HG03196 (cell line): ENCODE data around the gene TXNDC17.
A peak's percentile ranks its signal among the peaks of the same experiment; 100 is the strongest.
"Not testable (repeated sequence)": the region's sequence is repeated elsewhere in the genome, so short reads cannot be mapped to it uniquely, and the experiment has no call there.

Experiments used
- ATAC-seq: cut with Tn5 transposase; IDR thresholded peaks from one replicate; pipeline ENCODE4 v1.9.1; 2021; ENCODE audit not compliant: unreplicated experiment

The TXNDC17 gene

DNA sequence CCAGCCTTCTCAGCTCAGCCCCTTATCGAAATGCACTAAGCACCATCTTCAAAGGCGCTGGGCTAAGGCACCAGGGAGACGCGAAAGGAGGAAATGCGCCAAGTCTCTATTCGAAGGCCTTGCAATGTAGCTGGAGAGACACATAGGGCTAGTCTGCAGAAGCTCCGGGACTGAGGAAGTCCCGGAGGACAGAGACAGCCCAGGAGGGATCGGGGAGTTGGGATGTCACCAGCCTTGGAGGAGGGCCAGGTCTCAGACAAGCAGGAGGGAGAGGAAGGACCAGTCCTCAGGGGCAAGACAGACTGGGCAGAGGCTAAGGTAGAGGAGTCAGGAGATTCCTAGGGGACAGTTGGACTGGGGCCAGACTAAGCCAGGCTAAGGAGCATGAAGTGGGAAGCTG is 19.2 kb downstream of the TXNDC17 start:
- ATAC-seq = no peak

DNA sequence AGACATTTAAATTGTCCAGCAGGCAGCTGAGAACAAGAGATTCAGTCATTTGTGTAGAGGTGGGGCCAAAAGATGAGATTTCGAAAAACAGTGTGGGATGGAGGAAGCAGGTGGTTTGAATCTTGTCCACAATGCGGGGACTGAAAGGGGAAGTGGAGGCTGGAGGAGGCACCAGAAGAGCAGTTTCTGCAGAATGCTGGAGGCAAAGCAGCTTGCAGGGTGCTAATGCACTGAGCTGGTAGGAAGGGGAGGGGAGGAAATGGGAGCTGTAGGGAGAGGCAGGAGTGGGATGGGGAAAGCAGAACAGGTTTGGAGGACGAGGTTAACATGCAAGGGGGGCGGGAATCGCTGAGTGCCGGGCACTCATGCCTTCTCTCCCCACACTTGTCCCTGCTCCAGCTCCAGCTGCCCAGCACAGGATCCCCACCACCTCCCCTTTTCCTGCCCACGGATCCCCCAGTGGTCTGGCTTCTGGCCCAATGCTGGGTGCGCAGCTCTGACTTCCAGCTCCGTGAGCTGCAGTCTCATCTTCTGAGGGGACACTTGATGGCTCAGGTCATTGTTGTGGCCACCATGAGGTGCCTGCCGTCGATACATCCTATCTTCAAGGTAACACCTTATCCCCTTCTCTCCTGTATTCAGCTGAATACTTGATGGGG is 20.1 kb downstream of the TXNDC17 start:
- peak; percentile 69 for ATAC-seq

DNA sequence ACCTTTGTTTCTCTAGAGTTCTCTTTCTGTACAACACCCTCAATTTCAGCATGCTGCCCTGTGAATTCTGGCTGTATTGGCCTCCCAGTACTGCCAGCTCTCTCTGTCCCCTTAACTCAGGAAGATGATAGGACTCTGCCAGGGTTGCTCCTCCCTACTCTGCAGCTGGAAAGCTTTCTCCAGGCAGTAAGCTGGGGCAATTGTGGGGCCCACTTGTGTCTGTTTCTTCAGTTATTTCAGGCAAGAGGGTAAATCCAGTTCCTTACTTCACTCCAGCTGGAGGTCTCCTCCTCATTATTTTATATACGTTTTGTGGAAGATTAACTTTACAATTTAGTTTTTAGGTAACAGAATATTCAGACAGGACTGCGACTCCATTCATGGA is 20.6 kb downstream of the TXNDC17 start:
- no peak for ATAC-seq

DNA sequence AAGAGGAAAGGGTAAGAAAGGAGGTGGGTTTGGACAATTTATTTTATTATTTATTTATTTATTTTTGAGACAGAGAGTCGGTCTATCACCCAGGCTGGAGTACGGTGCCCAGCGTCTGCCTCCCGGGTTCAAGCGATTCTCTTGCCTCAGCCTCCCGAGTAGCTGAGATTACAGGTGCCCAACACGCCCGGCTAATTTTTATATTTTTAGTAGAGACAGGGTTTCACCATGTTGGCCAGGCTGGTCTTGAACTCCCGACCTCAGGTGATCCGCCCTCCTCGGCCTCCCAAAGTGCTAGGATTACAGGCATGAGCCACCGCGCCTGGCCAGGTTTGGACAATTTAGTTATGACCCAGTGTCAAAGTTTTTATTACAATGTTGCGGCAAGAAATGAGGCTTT is 22.3 kb downstream of the TXNDC17 start:
- ATAC-seq = not testable (repeated sequence)

DNA sequence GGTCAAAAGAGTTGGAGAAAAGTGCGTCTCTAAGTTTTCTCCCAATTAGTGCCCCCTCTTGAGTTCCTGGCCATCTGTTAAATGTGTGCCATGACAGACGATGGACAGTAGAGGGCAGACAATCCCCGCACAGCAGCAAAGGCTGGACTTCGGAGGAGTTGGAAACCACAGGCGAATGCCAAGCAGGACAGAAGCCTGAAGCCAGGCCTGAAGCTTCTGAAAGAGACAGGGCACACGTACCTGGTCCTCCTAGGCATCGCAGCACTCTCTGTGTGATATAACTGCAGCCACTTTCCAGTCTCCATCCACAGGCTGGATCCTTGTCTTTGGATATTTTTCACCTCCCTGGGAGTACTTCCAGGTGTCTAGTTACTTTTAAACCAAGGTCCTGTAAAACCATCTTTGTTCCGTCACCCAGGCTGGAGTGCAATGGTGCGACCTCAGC is 25.2 kb downstream of the TXNDC17 start:
- ATAC-seq = no peak

DNA sequence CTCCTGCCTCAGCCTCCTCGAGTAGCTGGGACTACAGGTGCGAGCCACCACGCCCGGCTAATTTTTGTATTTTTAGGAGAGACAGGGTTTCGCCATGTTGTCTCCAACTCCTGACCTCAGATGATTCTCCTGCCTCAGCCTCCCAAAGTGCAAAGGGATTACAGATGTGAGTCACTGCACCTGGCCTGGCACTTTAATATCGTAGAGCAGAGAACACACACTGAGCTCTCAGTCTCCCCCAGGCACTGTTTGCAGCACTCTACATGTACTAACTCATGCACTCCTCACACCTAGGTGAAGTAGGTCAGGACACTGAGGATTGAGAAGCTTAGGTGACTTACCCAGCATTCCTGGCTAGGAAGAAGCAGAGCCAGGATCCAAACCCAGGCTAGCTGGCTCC is 25.7 kb downstream of the TXNDC17 start:
- no peak for ATAC-seq

DNA sequence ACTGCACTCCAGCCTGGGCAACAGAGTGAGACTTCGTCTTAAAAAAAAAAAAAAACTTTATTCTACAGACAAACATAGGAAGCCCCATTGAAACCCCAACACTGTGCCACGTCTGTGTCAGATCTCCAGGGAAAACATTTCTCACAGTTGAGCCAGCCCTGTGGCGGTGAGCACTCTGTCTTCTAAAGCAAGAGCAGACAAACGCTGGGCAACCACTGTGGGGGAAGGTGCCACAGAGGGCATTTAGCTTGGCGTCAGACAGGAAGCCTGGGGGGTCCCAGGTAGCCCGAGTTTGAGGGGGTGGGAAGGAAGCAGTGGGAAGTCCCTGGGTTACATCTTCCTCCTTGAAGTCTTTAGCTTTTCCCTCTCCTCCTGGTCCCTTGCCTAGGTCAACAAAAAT is 26.7 kb downstream of the TXNDC17 start:
- no peak for ATAC-seq

DNA sequence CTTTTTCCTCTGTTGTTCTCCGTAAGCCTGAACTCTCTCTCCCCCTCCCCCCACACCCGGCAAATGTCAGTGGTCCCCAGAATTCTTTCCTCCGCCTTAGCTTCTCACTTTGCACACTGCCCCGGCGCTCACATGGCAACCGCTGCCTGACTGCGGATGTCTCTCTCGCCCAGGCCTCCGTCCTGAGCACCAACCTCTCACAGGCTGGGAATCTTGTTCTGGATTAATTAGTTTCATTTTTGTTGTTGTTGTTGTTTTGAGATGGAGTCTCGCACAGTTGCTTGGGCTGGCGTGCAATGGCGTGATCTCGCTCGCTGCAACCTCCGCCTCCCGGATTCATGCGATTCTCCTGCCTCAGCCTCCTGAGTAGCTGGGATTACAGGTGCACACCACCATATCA is 27.4 kb downstream of the TXNDC17 start:
- ATAC-seq = no peak

DNA sequence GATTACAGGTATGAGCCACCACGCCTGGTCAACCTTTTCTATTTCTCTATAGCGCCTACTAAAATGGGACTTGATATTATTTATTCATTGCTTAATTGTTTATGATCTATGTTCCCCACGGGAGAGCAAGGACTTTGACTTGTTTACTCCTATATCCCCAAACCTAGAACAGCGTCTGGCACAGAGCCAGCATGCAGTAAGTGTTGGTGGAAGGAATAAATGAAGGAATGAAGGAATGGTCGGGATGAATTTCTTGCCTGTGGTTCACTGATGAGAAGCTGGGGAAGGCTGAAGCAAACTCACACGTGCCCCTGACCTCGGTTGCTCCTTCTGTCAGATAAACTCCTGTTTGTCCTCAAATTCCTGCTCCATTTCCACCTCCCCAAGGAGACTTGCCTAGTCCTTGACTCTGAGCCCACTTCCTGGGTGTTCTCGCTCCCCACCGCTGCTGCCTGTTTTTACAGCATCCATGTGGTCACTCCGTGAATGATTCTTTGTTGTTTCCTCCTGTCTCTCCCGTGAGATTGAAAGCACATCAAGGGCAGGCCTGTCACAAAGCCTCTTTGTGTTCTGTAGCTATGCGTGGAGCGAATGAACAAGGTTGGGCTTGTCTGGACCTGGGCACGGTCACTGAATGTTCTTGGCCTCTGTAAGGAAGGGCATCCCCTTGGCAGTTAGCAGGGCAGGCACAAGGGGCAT is 28.0 kb downstream of the TXNDC17 start:
- no peak for ATAC-seq

DNA sequence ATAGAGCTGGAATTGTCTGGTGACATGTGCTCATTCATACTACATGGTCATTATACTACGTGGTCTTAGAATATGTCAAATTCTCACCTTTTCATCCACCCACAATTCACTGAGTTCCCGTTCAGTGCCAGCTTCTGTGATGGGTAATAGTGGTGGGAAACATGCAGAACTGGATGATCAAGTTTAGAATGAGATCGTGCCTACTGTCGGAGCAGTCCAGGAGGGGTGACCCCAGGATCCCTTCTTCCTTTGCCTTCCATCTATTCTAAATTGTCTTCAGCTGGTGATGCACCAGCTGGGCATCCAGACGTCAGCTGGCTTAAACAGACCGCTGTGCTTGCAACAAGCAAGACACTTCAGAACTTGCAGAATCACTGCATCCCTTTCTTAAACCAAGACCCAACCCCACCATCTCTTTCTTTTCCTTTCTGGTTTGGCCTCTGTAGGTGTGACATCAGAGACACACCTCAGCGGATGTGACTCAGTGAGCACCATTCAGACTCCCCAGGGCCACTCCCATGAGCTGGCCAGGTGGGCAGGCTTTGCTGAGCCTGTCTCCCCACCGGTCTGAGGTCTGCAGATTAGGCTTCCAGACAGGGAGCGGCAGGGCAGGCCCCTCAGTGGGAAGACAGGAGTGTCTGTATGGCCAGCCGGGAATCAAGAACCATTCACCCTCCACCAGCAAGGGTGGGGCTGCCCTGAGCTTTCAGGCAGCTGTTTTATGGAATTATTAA is 28.8 kb downstream of the TXNDC17 start:
- no peak for ATAC-seq

DNA sequence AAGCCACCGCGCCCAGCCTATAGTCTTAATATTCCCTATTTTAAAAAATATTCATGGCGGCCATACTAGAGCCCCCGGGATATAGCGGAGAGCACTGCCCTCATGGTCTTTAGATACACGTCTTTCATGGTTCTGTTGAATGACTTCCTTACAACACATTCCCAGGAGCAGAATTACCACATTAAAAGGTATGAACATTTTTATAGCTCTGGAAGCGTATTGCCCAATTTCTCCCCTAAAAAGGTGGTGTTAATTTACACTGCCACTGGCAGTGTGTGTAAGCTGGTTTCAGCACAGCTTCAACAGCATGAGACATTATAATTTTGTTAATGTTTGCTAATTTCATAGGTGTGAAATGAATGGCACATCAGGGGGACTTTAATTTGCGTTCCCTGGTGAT is 29.7 kb downstream of the TXNDC17 start:
- ATAC-seq = no peak

DNA sequence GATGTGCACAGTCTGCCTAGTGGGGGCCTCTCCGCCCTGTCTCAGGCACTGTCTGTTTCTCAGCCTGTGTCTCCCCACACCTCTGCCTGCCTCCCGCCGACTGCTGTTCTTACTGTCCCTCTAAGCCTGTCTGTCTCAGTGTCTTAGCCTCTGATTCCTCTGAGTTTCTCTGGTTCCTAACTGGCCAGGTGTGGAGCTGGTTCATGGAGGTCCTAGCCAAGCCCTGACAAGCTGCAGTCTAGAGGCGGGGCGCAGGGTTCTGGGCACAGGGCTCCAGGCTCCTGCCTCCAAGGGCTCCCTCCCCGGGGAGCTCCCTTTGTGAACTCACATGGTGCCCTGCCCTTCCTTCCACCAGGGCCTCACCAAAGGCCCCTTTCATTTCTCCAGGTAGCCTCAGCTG is 30.1 kb downstream of the TXNDC17 start:
- ATAC-seq = no peak

DNA sequence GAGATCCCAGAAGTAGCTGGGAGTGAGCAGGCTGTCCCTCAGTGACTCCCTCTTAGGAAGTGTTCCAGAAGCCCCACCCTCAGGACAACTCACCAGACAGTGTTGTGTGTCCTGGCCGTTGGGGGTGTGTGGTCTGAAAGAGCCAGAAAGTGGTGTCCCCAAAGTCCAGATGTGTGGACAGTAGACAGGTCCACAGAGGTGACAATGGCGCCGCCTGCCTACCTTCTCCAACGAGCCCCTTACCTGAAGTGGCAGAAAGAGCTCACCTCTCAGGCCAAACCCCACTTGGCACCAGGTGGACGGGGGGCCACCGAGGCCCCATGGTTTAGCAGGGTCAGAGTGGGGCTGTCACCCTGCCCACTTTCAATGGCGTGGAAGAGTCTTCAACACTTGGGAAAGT is 30.6 kb downstream of the TXNDC17 start:
- no peak for ATAC-seq

DNA sequence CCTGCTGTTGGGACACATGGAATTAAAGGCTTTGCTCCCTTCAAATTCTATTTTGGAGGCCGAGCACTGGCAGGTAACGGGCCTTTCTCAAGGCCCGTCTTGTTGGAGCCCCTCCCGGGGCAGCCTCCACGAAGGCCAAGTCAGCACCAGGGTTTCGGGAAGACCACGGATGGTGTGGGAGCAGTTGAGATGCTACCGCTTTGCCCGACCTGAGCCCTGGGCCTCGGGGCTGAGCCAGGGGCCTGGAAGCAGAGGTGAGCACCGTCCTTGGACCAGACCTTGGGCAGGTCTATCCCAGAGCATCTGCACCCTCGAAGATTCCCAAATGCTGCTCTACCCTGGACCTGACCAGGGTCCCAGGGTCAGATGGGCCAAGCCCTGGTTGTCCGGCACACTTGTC is 33.7 kb downstream of the TXNDC17 start:
- no peak for ATAC-seq

DNA sequence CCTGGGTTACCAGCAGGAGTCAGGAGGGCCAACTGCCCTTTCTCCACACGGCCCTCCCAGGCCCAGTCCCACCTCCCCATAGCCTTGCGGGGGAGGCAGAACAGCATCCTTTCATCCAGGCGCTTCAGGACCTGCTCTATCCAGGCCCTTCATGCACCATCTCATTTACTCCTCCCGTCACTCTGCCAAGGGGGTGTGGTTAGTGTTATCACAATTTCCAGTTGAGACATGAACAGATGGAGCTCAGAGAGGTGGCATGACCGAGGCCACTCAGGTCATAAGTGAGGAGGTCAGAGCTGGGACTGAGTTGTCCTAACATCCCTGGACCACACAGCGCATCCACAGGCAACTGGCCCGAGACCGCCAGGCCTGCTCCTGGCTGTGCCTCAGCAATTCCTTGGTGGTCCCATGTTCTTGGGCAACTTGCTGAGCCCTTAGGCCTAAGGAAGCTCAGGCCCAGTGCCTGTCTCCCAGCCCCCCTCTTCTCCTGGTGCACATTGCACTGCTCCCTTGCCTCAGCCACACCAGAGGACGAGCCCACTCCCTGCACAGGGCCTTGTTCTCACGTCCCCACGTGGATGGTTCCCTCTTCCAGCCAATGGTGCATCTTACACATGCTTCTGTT is 34.5 kb downstream of the TXNDC17 start:
- ATAC-seq = no peak

DNA sequence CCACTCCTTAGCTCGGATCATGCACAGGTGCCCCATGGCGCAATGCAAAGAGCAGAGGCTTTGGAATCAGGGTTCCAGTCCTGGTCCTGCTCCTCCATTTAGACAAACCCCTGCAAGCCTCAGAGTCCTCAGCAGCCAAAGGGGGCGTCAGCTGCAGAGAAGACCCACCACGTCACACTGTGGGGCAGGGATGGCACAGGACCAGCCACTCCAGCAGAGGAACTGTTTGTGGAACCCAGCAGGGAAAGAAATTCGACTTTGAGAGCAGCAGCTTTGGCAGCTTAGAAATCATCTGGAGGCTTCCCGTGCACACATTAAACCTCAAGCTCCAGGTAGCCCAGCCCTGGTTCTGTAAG is 35.9 kb downstream of the TXNDC17 start:
- ATAC-seq = no peak

DNA sequence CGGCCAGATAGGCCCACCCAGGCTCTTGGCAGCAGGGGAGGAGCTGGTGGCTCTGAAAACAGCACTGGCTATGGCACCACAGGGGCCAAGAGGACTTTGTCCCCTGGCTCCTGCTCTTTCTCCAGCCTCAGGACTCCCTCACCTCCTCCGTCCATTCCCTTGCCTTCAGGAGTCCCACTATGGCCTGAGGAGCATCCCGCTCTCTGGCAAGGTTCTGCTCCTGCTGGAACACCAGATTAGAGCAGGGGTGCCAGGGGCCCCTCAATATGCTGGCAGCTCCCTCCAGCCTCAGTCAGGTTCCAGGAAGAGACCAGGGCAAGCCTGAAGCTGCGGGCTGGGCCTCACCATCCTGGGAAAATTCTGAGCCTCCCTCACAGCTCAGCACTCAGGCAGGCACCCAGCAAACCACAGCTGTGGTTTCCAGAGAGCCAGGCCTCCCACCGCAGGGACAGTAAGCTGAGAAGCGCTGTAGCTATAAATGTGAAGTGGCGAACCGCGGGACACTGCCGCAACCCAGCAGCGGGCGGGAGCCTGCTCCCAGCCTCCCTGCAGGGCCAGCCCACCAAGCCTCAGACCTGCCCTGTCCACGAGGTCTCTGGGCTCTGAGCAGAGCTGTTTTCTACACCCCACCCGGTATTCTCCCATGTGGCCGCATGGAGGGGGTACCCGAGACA is 36.4 kb downstream of the TXNDC17 start:
- no peak for ATAC-seq

DNA sequence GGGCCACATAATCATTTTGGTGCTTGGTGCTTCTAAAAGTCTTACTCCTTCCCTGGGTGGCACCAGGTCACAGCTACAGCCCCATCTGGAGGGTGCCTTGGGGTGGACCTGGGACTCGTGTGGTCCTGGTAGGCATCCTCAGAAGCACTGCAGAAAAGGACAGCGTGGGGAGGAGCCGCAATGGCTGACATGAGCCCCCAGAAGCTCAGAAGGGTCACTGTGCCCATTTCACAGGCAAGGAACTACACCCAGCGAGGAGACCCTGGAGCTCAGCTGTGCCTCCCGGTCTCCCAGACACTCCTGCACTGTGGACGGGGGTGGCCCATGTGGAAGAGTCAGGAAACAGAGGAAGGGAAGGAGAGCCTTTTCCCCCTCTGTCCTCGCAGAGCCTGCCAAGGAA is 37.1 kb downstream of the TXNDC17 start:
- ATAC-seq = no peak

DNA sequence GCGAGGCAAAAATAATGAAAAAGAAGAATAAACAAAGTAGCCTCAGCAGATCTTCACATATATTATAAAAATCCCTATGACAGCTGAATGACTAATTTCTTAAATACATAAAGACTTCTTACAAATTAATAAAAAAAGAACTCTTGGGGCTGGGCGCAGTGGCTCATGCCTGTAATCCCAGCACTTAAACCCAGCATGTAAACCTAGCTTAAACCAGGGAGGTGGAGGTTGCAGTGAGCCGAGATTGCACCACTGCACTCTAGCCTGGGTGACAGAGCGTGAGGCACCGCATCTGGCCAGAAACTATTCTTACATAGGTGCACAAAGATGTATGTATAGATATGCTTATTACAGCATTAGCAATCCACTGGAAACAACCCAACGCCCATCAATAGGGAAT is 38.4 kb downstream of the TXNDC17 start:
- no peak for ATAC-seq

DNA sequence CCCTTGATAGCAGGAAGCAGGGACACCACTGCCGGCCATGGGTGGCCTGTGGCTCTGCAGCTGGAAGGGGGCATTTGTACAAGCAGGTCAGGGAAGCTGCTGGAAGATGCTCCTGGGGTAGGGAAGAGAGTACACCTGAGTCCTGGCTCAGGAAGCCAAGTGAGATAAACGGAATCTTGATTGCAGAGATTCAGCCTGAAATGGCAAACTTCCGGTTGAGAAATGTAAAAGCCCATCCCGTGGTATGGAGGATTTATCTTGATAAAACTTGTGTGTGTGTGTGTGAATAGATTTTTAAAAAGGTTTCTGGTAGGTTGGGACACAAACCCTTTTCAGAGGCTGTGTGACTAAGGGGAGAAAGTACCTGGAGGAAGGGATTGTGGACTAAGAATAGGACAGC is 40.3 kb downstream of the TXNDC17 start:
- ATAC-seq = no peak

DNA sequence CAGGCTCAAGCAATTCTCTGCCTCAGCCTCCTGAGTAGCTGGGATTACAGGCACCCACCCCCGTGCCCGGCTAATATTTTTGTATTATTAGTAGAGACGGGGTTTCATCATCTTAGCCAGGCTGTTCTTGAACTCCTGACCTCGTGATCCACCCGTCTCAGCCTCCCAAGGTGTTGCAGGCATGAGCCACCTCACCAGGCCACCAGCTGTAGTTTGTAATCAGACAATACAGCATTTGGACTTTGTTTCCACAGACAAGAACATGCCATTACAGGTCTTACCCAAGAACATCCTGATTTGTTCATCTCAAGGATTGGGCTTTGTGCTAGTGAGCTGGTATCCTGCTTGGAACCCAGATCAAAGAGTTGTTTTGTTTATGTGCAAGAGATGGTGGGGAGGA is 40.8 kb downstream of the TXNDC17 start:
- no peak for ATAC-seq
